ENCODE measurements around the gene PXDC1. TPM values are rescaled to one million over a fixed set of nuclear protein-coding genes. Genes with fewer than 3 reads are reported as not detected.
A peak's percentile ranks its signal among the peaks of the same experiment; 100 is the strongest.

Gene PXDC1
- total RNA-seq, 6 donors from 2014 or later, result 51.6 to 118 (median 95.3) TPM

DNA sequence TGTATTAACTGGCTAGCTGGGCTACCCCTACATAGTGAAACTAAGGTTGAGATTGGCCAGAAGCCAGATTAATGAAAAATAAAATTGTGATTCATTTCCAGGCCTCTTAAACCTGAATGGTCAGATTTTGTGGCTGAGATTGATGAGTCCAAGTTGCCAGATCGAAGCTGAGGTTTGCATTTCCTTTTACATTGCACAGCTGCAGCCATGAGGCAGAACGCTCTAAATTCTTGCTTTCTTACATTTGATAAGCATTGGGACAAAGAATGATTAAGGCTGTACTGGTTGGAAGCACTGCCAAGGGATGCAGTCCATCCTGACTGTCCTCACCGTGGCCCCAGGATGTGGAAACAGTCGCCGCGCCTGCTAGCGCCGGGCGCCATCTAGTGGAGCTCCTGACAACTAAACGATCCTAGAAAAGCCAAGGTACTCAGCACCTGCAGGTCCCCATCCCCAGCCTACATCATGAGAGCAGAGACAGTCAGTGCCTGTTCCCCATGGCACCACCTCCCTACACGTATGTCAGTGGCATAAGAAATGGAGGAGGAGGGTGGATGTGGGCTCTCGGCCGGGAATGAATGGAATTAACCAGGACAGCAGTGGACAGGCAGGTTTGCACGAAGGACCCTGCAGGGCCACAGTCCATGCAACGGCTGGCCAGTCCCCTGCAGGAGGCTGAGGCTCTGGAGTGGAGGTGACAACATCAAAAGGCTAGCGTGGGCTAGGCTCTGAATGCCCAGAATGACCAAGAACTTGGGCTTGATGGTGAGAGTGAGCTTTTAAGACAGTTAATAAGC is 19.0 kb downstream of the PXDC1 start:
- WGBS, 2 donors, result 18 to 27% methylated on average over 14 to 16 of the region's 16 CpGs
- H3K9me3 ChIP-seq, result peaks cover 0 to 4% (median 0%) of the 10 kb centered on the region in 4 donors
- H3K27ac ChIP-seq, result no peak overlapping the region
- no peak for TF ChIP-seq POLR2AphosphoS5 (IDR thresholded peaks at IDR 0.05)
- TF ChIP-seq, protein P1, sequence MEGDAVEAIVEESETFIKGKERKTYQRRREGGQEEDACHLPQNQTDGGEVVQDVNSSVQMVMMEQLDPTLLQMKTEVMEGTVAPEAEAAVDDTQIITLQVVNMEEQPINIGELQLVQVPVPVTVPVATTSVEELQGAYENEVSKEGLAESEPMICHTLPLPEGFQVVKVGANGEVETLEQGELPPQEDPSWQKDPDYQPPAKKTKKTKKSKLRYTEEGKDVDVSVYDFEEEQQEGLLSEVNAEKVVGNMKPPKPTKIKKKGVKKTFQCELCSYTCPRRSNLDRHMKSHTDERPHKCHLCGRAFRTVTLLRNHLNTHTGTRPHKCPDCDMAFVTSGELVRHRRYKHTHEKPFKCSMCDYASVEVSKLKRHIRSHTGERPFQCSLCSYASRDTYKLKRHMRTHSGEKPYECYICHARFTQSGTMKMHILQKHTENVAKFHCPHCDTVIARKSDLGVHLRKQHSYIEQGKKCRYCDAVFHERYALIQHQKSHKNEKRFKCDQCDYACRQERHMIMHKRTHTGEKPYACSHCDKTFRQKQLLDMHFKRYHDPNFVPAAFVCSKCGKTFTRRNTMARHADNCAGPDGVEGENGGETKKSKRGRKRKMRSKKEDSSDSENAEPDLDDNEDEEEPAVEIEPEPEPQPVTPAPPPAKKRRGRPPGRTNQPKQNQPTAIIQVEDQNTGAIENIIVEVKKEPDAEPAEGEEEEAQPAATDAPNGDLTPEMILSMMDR (IDR thresholded peaks at IDR 0.05), result peak; percentile 64 to 86 (median 80)
- peak; percentile 74 to 88 for DNase-seq
- peaks cover 5 to 80% (median 45%) of the 10 kb centered on the region in 4 donors for H3K36me3 ChIP-seq
- H3K27me3 ChIP-seq, result no peaks in the 10 kb centered on the region
- no peak overlapping the region for H3K4me3 ChIP-seq
- peak; percentile 72 to 75 for ATAC-seq (ENCODE audit: low FRiP score in 2 of 2)
- H3K4me1 ChIP-seq, result peaks cover 0 to 13% (median 4%) of the 10 kb centered on the region in 4 donors

DNA sequence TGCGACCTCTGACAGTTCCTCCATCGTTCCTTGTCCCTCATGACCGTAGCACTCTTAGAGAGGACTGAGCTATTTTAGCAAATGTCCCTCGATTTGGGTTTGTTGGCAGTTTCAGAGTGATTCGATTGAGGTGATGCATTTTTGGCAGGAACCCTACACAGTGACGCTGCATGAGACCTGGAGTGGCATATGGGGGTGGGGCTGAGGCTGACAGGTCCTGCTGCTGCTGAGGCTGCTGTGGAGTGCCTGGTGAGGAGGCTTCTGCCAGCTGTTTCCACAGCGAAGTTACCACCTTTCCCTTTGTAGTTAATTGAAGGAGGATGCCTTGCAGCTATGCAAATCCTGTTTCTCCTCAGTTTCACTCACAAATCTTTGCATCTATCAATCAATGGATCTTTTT is 19.8 kb downstream of the PXDC1 start:
- no peak for TF ChIP-seq POLR2AphosphoS5 (IDR thresholded peaks at IDR 0.05)
- Histone ChIP-seq H3K4me1 (peaks cover 0 to 13% (median 4%) of the 10 kb centered on the region in 4 donors), H3K27ac (no peak overlapping the region), H3K4me3 (no peak overlapping the region), H3K27me3 (no peaks in the 10 kb centered on the region), H3K9me3 (peaks cover 0 to 4% (median 0%) of the 10 kb centered on the region in 4 donors), H3K36me3 (peaks cover 12 to 80% (median 44%) of the 10 kb centered on the region in 4 donors)
- DNase-seq (no peak), ATAC-seq (ENCODE audit: low FRiP score in 2 of 2) (no peak)
- 73 to 77% methylated on average over 7 of the region's 7 CpGs for WGBS, 2 donors

DNA sequence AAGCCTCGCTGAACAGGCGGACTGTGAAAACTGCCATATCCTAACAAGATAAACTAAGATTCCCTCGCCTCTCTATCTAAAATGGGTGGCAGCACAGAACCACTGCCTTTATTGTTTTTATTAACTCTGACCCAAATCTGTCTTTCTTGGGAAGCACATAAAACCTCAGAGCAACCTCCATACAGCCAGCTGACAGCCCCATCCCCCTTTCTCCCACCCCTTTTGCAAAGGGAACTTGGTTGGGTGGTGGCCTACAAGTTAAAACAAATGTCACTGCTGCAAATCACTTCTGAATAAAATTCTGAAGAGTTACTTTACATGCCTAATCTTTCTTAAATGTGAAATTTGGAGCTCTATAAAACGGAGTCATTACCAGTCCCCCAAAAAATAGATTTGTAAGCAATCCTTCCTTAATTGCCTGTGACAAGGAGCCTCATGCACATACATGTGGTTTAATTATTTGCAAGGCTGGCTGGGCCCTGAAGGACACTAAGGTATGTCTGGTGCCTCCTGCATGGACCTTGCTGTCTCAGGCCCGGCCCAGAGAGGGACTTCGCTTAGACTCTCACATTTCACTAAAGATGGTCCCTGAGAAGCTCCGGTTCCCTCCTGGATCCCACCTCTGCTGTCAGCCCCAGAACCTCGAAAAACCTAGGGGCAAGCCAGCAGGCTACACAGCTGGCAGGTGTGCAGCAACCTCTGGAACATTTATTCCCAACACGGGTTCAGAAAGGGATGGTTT is 21.7 kb downstream of the PXDC1 start:
- no peak overlapping the region for H3K4me3 ChIP-seq
- peaks cover 0 to 13% (median 4%) of the 10 kb centered on the region in 4 donors for H3K4me1 ChIP-seq
- H3K27me3 ChIP-seq, result no peaks in the 10 kb centered on the region
- no peaks in the 10 kb centered on the region for H3K9me3 ChIP-seq
- ATAC-seq (ENCODE audit: low FRiP score in 2 of 2) (no peak), DNase-seq (no peak)
- WGBS, 2 donors, result 88 to 93% methylated on average over 9 of the region's 9 CpGs
- peaks cover 12 to 80% (median 41%) of the 10 kb centered on the region in 4 donors for H3K36me3 ChIP-seq
- TF ChIP-seq POLR2AphosphoS5 (IDR thresholded peaks at IDR 0.05) (no peak), EP300 (IDR thresholded peaks at IDR 0.05) (no peak), POLR2A (IDR thresholded peaks at IDR 0.05) (no peak)
- TF ChIP-seq, protein P1 (IDR thresholded peaks at IDR 0.05), result no peak
- H3K27ac ChIP-seq, result no peak overlapping the region

DNA sequence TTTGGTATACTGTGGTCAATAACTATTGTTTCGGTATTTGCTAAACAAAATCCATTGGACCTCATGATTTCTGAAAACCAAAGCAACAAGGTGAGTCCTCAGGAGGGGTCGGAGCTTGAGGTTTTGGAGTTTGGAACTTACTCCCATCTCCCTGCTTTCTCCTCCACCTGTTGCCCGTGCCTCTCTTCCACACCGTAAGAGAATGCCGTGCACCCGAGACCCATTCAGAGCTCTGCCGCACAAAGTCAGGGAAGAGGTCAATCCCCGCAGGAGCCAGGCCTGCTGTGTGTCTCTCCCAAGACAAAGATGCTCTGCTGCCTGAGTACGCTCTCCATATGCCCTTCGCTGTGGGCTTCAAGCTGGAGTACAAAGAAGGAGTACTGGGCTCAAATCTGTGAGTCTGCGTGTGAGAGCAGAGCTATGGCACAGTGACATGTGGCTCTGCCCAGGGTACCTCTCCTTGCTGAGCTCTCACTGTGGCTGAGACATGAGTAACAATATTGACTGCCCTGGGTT is 23.9 kb downstream of the PXDC1 start:
- ATAC-seq (ENCODE audit: low FRiP score in 2 of 2), result no peak
- Histone ChIP-seq H3K36me3 (peaks cover 12 to 80% (median 50%) of the 10 kb centered on the region in 4 donors), H3K27me3 (no peaks in the 10 kb centered on the region), H3K27ac (no peak overlapping the region), H3K4me3 (no peak overlapping the region), H3K9me3 (no peaks in the 10 kb centered on the region), H3K4me1 (peaks cover 0 to 18% (median 8%) of the 10 kb centered on the region in 4 donors)
- DNase-seq, result no peak
- no peak for TF ChIP-seq POLR2AphosphoS5 (IDR thresholded peaks at IDR 0.05)
- TF ChIP-seq, protein P1 (IDR thresholded peaks at IDR 0.05), result no peak
- no peak for TF ChIP-seq EP300 (IDR thresholded peaks at IDR 0.05)
- no peak for TF ChIP-seq POLR2A (IDR thresholded peaks at IDR 0.05)
- 91 to 95% methylated on average over 11 of the region's 11 CpGs for WGBS, 2 donors

DNA sequence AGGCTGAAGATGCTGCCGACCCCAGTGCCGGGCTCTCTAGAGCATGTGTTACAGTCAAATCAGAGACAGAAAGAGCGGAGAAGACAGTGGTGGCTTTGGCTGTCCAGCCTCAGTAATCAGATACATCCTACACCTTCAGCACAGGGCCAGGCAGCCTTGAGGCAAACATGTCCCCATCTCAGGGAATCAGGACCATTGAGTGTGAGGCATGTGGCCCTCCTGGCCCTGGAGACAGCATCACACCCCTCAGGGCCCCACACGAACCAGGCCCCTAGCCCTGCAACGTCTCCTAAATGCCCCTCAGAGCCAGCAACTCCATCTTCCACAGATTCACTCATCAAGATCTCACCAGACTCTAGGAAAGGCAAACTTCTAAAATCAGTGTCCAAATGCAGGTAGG is 24.5 kb downstream of the PXDC1 start:
- Histone ChIP-seq H3K9me3 (no peaks in the 10 kb centered on the region), H3K4me3 (no peak overlapping the region), H3K4me1 (peaks cover 0 to 15% (median 8%) of the 10 kb centered on the region in 4 donors), H3K27ac (no peak overlapping the region), H3K27me3 (no peaks in the 10 kb centered on the region), H3K36me3 (peaks cover 12 to 81% (median 50%) of the 10 kb centered on the region in 4 donors)
- ATAC-seq (ENCODE audit: low FRiP score in 2 of 2) (no peak), DNase-seq (no peak)
- TF ChIP-seq, protein P1 (IDR thresholded peaks at IDR 0.05), result no peak
- no peak for TF ChIP-seq EP300 (IDR thresholded peaks at IDR 0.05)
- no peak for TF ChIP-seq POLR2A (IDR thresholded peaks at IDR 0.05)
- no peak for TF ChIP-seq POLR2AphosphoS5 (IDR thresholded peaks at IDR 0.05)
- WGBS, 2 donors, result 82 to 97% methylated on average over 3 to 5 of the region's 5 CpGs
